ENCODE results near the gene KIF25.

The KIF25 gene

GRCh38 chr6:168049277-168049676, 51.8 kb downstream of the KIF25 start:
- no peak overlapping the region for H3K27ac ChIP-seq
- POLR2A ChIA-PET (ENCODE audit: low non-redundant PET), result no interaction called here
- DNase-seq (ENCODE audit: low spot score), result no peak
- CTCF ChIA-PET, result no interaction called here
- no peak for TF ChIP-seq CTCF (conservative IDR thresholded peaks at IDR 0.05; ENCODE audit: low read depth)

- POLR2A ChIA-PET (ENCODE audit: low non-redundant PET), result no interaction called here
- TF ChIP-seq CTCF (conservative IDR thresholded peaks at IDR 0.05; ENCODE audit: low read depth), result no peak
- CTCF ChIA-PET, result no interaction called here
- H3K27ac ChIP-seq, result no peak overlapping the region
- DNase-seq (ENCODE audit: low spot score), result no peak
Observed at GRCh38 chr6:168049706-168050224, 52.3 kb downstream of the KIF25 start.

- DNase-seq (ENCODE audit: low spot score), result no peak
- no peak for TF ChIP-seq CTCF (conservative IDR thresholded peaks at IDR 0.05; ENCODE audit: low read depth)
- ChIA-PET CTCF (no interaction called here), POLR2A (ENCODE audit: low non-redundant PET) (no interaction called here)
- H3K27ac ChIP-seq, result no peak overlapping the region
Observed at GRCh38 chr6:168050225-168050880, 52.9 kb downstream of the KIF25 start.

GRCh38 chr6:168050881-168051586, 53.6 kb downstream of the KIF25 start:
- no peak for DNase-seq (ENCODE audit: low spot score)
- ChIA-PET POLR2A (ENCODE audit: low non-redundant PET) (no interaction called here), CTCF (no interaction called here)
- H3K27ac ChIP-seq, result no peak overlapping the region
- no peak for TF ChIP-seq CTCF (conservative IDR thresholded peaks at IDR 0.05; ENCODE audit: low read depth)

GRCh38 chr6:168051648-168052047, 54.2 kb downstream of the KIF25 start:
- POLR2A ChIA-PET (ENCODE audit: low non-redundant PET), result no interaction called here
- no peak for TF ChIP-seq CTCF (conservative IDR thresholded peaks at IDR 0.05; ENCODE audit: low read depth)
- H3K27ac ChIP-seq, result no peak overlapping the region
- DNase-seq (ENCODE audit: low spot score), result no peak
- CTCF ChIA-PET, result no interaction called here

DNA sequence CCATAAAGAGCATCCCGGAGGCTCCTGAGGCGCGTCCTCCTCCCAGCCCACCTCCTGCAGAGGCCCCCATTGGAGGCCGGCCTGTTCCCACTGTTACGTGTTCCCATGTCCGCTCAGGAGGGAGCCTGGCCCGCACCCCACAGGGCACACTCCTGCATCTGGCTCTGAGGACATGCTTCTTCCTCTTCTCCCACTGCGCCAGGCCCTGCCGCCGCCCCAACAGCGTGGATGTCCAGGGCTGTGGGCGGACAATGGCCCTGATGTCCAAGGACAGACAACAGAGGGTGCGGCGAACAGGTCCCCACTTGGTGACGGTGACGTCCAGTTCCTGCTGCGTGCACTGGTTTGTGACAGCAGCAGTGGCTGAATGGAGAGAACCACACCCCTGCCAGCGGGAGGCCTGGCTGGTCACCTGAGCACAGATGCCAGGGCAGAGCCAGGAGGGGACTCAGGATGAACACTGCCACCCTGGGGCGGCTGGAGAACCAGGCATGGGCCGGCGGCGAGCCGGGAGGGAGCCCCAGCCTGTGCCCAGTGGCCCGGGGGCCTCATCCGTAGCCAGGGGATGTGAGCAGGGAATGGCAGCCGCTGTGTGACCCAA, 54.9 kb downstream of the KIF25 start:
- H3K27ac ChIP-seq, result no peak overlapping the region
- ChIA-PET POLR2A (ENCODE audit: low non-redundant PET) (no interaction called here), CTCF (no interaction called here)
- DNase-seq (ENCODE audit: low spot score), result no peak
- no peak for TF ChIP-seq CTCF (conservative IDR thresholded peaks at IDR 0.05; ENCODE audit: low read depth)

Measured in RWPE1 (cell line).